Muscle layer of colon (tissue), 2 donors: ENCODE data around the gene SRA1.

Source experiments
- H3K27ac ChIP-seq: one replicate; pipeline ENCODE4 v1.7.0; 2013; ENCODE audit warnings: low read depth, mild to moderate bottlenecking, low read length, moderate library complexity
- H3K27me3 ChIP-seq, 2 donors: one replicate each; pipeline ENCODE4 v1.7.0; 2013; ENCODE audit warnings: low read length in 2 of 2, mild to moderate bottlenecking in 2 of 2; ENCODE audit not compliant: insufficient read depth in 2 of 2, control insufficient read depth in 1 of 2
- H3K36me3 ChIP-seq: one replicate; pipeline ENCODE4 v1.7.0; 2013; ENCODE audit warnings: mild to moderate bottlenecking, low read length; ENCODE audit not compliant: insufficient read depth
- H3K4me1 ChIP-seq: one replicate; pipeline ENCODE4 v1.7.0; 2013; ENCODE audit warnings: mild to moderate bottlenecking, low read length; ENCODE audit not compliant: insufficient read depth
- H3K4me3 ChIP-seq, 2 donors: one replicate each; pipeline ENCODE4 v1.7.0; 2013; ENCODE audit warnings: low read length in 2 of 2, low read depth in 1 of 2, mild to moderate bottlenecking in 1 of 2, moderate library complexity in 1 of 2
- H3K9ac ChIP-seq: one replicate; pipeline ENCODE4 v1.7.0; 2013; ENCODE audit warnings: low read length
- H3K9me3 ChIP-seq: one replicate; pipeline ENCODE4 v1.7.0; 2013; ENCODE audit warnings: mild to moderate bottlenecking, low read length
- donor health status: abdominal sarcoma.
- donor health status: Adenocarcinoma of cecum.

SRA1 gene

DNA sequence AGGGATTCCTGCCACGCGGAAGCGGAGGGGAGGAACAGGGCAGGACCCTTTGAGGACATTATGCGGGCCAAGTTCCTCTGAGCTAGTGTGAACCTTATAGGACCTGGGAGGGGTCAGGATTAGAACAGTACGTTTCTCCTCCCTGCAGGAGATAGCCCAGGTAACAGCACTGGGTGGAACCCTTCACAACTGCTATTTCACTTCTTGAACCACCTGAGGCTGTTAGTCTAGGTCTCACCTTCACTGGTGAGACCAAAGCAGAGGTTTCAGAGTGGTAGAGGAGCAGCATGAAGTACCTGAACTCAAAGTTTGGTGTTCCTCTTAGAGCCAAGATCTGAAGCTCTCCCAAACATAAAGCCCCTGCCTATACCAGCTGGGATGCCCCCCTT, 9.0 kb downstream of the SRA1 start:
- peaks cover 35% of the 10 kb centered on the region for H3K36me3 ChIP-seq
- no peaks in the 10 kb centered on the region for H3K9me3 ChIP-seq
- H3K27ac ChIP-seq = peak overlapping the region; percentile 92
- peak overlapping the region in 1 of 2 donors; percentile 57 for H3K4me3 ChIP-seq
- H3K9ac ChIP-seq = peak overlapping the region; percentile 18
- H3K27me3 ChIP-seq = no peaks in the 10 kb centered on the region
- peaks cover 45% of the 10 kb centered on the region for H3K4me1 ChIP-seq

DNA sequence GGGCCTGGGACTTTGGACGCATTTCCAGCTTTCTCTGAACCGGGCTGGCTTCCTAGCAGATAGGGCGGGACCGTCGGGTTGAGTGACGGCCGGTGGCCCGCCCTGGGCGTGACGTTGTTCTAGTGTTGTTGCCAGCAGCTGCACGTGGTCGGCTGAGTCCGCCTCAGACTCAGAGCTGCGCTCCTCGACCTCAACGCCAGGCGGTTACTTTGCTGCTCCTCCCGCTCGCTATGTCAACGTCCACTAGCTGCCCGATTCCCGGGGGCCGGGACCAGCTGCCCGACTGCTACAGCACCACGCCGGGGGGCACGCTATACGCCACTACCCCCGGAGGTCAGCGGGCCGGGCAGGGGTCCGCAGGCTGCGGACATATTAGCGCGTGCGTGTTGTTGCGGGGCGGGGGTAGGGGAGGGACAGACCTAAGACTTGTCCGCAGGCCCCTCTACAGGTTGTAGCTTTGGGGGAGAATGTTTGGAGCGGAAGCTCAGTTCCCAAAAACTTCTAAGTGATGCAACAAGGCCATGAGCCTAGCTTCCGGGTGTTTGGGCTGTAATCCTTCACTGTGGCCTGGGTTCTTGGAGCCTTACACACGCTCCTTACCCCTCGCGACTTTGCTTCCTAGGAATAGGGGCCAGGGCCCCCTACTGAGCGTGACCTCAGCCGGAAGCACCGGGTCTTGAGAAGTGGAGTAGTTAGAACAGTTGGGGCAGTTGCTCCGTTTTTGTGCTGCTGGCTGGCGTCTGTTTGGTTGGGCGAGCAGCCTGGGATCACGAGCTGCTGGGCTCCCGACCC, 9.6 kb downstream of the SRA1 start, which contains the start of gene EIF4EBP3:
EIF4EBP3 (plus strand) TSS at position 155 of the 792 bp plus-strand sequence; CDS start at position 231, 76 bp downstream.
- no peaks in the 10 kb centered on the region for H3K27me3 ChIP-seq
- no peaks in the 10 kb centered on the region for H3K9me3 ChIP-seq
- peak within 1 kb of the TSS; percentile 92 for H3K27ac ChIP-seq
- peaks cover 35% of the 10 kb centered on the region for H3K36me3 ChIP-seq
- H3K9ac ChIP-seq = peak within 1 kb of the TSS; percentile 35
- H3K4me3 ChIP-seq = peak within 1 kb of the TSS; percentile 12 to 57
- peaks cover 45% of the 10 kb centered on the region for H3K4me1 ChIP-seq

DNA sequence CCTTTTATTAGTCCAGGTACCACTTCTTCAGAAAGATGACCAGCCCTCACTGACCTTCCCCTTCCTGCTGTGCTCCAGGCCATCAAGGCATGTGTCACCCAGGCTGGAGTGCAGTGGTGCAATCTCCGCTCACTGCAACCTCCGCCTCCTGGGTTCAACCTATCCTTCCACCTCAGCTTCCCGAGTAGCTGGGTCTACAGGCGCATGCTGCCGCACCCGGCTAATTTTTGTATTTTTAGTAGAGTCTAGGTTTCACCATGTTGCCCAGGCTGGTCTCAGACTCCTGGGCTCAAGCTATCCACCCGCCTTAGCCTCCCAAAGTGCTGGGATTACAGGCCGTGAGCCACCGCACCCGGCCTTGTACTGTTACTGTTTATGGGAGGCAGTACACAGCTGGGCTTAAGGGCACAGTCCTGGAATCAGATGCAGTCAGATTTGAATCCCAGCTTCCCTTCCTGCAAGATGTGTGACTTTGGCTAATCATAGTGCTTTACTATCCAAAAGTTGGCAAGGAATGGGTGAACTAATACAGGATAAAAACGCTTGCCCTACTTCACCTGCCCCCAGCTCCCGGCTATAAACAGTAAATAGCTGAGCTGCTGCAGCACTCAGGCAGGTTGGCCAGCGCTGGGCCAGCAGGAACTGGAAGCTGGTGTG, 10.3 kb downstream of the SRA1 start:
- H3K4me3 ChIP-seq = peak overlapping the region in 1 of 2 donors; percentile 57
- H3K27ac ChIP-seq = peak overlapping the region; percentile 79
- H3K36me3 ChIP-seq = peaks cover 33% of the 10 kb centered on the region
- no peaks in the 10 kb centered on the region for H3K27me3 ChIP-seq
- peaks cover 45% of the 10 kb centered on the region for H3K4me1 ChIP-seq
- H3K9me3 ChIP-seq = no peaks in the 10 kb centered on the region
- H3K9ac ChIP-seq = no peak overlapping the region

DNA sequence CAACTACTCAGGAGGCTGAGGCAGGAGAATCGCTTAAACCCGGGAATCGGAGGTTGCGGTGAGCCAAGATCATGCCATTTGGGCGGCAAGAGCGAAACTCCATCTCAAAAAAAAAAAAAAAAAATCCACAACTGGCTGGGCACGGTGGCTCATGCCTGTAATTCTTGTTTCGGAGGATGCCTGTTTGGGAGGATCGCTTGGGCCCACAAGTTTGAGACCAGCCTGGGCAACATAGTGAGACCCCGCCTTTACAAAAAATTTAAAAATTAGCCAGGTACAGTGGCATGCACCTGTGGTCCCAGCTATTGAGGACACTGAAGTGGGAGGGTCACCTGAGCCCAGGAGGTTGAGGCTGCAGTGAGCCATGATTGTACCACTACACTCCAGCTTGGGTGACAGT, 11.7 kb downstream of the SRA1 start:
- Histone ChIP-seq H3K36me3 (peaks cover 29% of the 10 kb centered on the region), H3K27ac (no peak overlapping the region), H3K27me3 (no peaks in the 10 kb centered on the region), H3K4me1 (peaks cover 40% of the 10 kb centered on the region), H3K4me3 (no peak overlapping the region), H3K9ac (no peak overlapping the region), H3K9me3 (no peaks in the 10 kb centered on the region)

DNA sequence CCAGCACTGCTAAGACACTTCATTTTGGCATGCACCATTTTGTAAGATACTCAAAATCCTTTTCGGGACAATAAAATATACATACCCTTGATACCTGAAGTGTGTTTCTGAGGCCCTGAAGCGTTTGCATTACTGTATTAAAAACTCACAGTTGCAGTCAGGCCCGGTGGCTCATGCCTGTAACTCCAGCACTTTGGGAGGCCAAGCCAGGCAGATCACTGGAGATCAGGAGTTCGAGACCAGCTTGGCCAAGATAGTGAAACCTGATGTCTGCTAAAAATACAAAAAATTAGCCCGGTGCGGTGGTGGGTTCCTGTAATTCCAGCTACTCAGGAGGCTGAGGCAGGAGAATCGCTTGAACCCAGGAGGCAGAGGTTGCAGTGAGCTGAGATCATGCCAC, 12.3 kb downstream of the SRA1 start:
- Histone ChIP-seq H3K36me3 (peaks cover 29% of the 10 kb centered on the region), H3K27ac (no peak overlapping the region)

DNA sequence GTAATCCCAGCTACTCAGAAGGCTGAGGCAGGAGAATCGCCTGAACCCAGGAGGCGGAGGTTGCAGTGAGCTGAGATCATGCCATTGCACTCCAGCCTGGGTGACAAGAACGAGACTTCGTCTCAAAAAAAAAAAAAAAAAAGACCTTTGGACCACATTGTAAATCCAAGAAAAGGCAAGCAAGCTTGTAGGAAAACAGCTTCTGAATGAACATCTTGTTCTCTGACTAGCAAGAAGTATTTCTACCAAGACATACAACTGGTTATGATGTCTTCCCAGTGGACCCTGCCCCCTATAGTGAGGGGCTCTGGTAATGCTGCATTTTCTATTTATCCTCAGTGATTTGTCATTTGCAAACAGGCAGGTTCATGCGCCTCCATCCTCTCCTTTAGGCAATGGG, 14.3 kb downstream of the SRA1 start:
- H3K27me3 ChIP-seq = no peaks in the 10 kb centered on the region
- H3K36me3 ChIP-seq = peaks cover 43% of the 10 kb centered on the region
- H3K27ac ChIP-seq = no peak overlapping the region
- no peaks in the 10 kb centered on the region for H3K9me3 ChIP-seq
- no peak overlapping the region for H3K9ac ChIP-seq
- peaks cover 14% of the 10 kb centered on the region for H3K4me1 ChIP-seq
- H3K4me3 ChIP-seq = no peak overlapping the region

More for the DNA sequence above, 12.3 kb downstream of the SRA1 start:
- Histone ChIP-seq H3K9ac (no peak overlapping the region), H3K4me3 (no peak overlapping the region), H3K9me3 (no peaks in the 10 kb centered on the region), H3K27me3 (no peaks in the 10 kb centered on the region), H3K4me1 (peaks cover 34% of the 10 kb centered on the region)

DNA sequence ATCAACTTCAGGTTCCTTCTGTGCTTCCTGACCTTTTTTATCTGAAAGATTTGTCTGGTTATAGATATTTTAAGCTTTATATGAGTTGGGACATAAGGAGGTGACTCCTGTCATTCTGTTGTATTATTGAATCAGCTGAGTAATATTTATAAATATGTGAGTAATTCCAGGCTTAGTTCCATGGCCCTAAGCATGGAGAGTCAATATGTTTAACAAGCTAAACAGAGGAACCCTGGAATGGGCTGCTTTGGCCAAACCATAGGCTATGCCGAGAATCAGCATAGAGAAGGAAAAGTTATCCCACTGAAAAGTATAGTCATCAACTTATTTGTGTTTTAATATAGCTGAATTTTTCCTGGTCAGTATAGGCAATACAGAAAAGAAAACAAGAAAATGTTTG, 17.0 kb downstream of the SRA1 start:
- Histone ChIP-seq H3K9me3 (no peaks in the 10 kb centered on the region), H3K9ac (no peak overlapping the region), H3K27me3 (no peaks in the 10 kb centered on the region), H3K4me3 (no peak overlapping the region), H3K36me3 (peaks cover 51% of the 10 kb centered on the region), H3K27ac (no peak overlapping the region), H3K4me1 (no peaks in the 10 kb centered on the region)

DNA sequence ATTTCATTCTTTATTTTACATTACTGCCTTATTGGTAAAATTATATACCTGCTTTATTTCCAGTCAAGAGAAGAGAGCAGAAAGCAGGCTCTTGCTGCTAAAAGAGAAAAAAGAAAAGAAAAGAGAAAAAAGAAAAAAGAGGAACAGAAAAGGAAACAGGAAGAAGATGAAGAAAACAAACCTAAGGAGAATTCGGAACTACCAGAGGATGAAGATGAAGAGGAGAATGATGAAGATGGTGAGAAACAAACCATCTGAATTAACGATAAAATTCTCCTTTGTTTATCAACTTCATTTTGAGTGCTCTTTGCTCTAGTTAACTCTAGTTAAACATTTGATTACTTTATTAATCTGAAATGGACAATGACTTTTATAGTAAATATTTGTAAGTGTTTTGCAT, 33.3 kb downstream of the SRA1 start:
- Histone ChIP-seq H3K9ac (no peak overlapping the region), H3K27ac (no peak overlapping the region), H3K27me3 (no peaks in the 10 kb centered on the region), H3K4me3 (no peak overlapping the region), H3K4me1 (no peaks in the 10 kb centered on the region), H3K36me3 (peaks cover 37% of the 10 kb centered on the region), H3K9me3 (no peaks in the 10 kb centered on the region)

DNA sequence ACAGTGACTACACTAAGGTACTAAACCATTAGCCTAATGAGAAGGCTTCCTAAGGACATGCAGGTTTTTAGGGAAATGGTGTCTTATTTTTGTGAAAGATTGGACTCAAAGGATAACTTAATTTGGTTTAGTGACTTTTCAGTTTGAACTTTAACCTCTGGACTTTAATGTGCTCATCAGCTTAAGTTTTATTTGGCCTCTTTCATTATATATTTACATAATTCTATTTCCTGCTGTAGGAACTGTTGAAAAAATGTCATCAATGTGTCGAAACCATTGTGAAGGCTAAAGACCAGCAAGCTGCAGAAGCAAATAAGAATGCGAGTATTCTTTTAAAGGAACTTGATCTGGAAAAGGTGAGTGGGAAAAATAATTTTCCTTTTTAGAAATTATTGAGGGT, 44.1 kb downstream of the SRA1 start:
- Histone ChIP-seq H3K27me3 (no peaks in the 10 kb centered on the region), H3K4me1 (no peaks in the 10 kb centered on the region), H3K4me3 (no peak overlapping the region), H3K36me3 (peaks cover 55% of the 10 kb centered on the region), H3K27ac (no peak overlapping the region), H3K9ac (no peak overlapping the region), H3K9me3 (no peaks in the 10 kb centered on the region)

DNA sequence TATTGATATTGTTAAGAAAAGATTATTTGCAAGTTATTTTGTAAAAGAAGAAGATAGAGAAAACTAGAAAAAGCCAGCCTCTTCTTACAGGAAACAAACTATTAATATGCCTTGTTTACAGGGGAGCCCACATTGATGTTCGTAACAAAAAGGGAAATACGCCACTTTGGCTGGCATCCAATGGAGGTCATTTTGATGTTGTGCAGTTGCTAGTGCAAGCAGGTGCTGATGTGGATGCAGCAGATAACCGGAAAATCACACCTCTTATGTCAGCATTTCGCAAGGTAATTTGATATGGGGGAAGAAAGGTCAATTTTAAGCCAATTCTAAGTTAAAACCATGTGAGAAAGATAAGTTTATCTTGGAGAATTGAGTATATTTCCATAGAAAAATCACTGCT, 47.4 kb downstream of the SRA1 start:
- no peak overlapping the region for H3K4me3 ChIP-seq
- H3K9me3 ChIP-seq = no peaks in the 10 kb centered on the region
- no peak overlapping the region for H3K27ac ChIP-seq
- peaks cover 80% of the 10 kb centered on the region for H3K36me3 ChIP-seq
- no peaks in the 10 kb centered on the region for H3K4me1 ChIP-seq
- no peak overlapping the region for H3K9ac ChIP-seq
- H3K27me3 ChIP-seq = no peaks in the 10 kb centered on the region

DNA sequence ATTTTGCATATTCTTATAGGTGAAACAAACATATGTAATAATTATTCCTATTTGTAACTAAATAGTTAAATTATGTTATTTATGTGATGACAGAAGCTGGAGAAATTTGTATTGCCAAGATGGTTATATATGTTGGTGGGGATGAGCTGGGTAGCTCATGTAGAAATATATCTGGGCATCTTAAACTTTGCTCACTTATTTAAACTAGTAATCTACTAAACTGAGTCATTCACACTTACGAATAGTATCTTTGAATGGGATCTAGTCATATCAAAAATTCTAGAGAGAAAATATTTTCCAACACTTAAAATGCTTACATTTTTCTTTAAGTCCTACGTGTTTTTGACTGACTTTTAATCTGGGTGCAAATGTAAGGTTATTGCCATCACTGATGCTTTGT, 54.4 kb downstream of the SRA1 start:
- H3K27ac ChIP-seq = no peak overlapping the region
- no peaks in the 10 kb centered on the region for H3K9me3 ChIP-seq
- no peak overlapping the region for H3K9ac ChIP-seq
- H3K4me3 ChIP-seq = no peak overlapping the region
- H3K27me3 ChIP-seq = no peaks in the 10 kb centered on the region
- no peaks in the 10 kb centered on the region for H3K4me1 ChIP-seq
- H3K36me3 ChIP-seq = peaks cover 30% of the 10 kb centered on the region
